ENCODE data around the gene RGS17.

Gene RGS17

DNA sequence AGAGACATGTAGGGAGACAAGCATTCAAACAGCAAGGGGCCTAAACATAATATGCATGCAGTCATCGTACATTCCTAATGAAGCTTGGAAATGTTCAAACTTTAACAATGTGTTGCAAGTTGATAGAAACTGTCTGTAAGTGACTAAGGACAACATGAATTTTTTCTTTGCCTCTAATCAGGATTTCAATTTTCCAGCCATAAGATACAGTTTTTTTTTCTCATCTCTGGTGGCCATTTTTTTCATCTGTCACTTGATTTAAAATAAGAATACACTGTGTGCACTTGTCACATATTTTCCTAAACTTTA lies 106.4 kb downstream of the RGS17 start:
- DNase-seq: no peak
- H3K36me3 ChIP-seq: no peaks in the 10 kb centered on the region
- no peaks in the 10 kb centered on the region for H3K27me3 ChIP-seq (ENCODE audit: insufficient read depth, low read depth, severe bottlenecking)
- no peaks in the 10 kb centered on the region for H3K9me3 ChIP-seq (ENCODE audit: severe bottlenecking)
- TF ChIP-seq, protein P1, sequence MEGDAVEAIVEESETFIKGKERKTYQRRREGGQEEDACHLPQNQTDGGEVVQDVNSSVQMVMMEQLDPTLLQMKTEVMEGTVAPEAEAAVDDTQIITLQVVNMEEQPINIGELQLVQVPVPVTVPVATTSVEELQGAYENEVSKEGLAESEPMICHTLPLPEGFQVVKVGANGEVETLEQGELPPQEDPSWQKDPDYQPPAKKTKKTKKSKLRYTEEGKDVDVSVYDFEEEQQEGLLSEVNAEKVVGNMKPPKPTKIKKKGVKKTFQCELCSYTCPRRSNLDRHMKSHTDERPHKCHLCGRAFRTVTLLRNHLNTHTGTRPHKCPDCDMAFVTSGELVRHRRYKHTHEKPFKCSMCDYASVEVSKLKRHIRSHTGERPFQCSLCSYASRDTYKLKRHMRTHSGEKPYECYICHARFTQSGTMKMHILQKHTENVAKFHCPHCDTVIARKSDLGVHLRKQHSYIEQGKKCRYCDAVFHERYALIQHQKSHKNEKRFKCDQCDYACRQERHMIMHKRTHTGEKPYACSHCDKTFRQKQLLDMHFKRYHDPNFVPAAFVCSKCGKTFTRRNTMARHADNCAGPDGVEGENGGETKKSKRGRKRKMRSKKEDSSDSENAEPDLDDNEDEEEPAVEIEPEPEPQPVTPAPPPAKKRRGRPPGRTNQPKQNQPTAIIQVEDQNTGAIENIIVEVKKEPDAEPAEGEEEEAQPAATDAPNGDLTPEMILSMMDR (IDR thresholded peaks at IDR 0.05; ENCODE audit: low read depth, low read length): no peak
- H3K27ac ChIP-seq: no peak overlapping the region
- no peak overlapping the region for H3K4me3 ChIP-seq (ENCODE audit: low read depth, low read length)

DNA sequence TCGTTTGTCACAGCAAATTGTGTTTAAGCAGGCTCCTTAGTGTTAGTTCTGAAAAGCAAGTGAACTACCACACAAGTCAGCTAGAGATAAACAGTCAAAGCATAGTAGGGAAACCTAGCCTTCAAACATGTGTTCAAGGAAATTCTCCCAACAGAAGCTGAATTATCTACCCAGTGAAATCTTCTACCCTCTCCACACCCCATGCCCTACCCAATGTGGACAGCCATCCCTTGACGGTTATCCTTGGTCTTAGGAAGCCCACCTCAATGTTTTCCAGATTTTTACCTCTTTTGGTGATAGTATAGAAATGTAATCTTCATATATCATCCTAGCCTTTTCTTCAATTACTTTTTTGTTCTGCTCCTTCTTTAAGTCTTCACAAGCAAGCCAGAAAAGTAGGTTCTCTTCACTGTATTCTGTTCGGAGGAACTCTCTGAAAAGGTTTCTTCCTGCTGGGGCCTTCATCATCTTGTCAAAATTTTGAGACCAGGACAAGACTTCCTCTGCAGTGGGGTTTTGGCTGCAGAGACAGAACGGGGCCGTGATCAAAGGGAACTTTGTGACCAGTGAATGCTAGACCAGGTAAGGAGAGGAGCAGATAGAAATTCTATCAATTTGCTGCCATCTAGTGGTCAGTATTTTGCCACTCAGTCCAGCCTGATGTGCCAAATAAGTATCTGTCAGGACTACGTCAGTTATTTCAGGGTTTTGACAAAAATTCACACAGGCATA lies 106.9 kb downstream of the RGS17 start:
- H3K4me3 ChIP-seq (ENCODE audit: low read depth, low read length): no peak overlapping the region
- TF ChIP-seq, protein P1 (IDR thresholded peaks at IDR 0.05; ENCODE audit: low read depth, low read length): peak; percentile 71
- H3K27me3 ChIP-seq (ENCODE audit: insufficient read depth, low read depth, severe bottlenecking): no peaks in the 10 kb centered on the region
- DNase-seq: peak; percentile 43
- H3K36me3 ChIP-seq: no peaks in the 10 kb centered on the region
- no peak overlapping the region for H3K27ac ChIP-seq
- H3K9me3 ChIP-seq (ENCODE audit: severe bottlenecking): no peaks in the 10 kb centered on the region

DNA sequence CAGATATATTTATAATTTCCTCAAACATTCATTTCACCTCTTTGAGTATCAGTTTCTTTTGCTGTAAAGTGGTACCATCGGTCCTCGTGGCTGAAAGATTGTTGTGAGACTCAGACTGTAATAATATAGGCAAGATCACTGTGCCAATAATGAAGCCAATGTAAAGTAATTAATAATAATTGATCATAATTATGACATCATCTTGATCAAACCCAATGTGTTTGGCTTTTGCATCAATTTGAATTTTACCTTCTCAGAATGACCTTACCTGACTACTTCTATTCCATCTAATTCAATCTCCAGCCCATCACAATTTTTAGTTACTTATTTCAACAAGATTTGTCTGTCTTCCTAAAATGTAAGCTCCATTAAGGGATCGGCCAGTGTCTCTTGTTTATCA lies 112.7 kb downstream of the RGS17 start:
- H3K9me3 ChIP-seq (ENCODE audit: severe bottlenecking): no peaks in the 10 kb centered on the region
- H3K4me3 ChIP-seq (ENCODE audit: low read depth, low read length): no peak overlapping the region
- TF ChIP-seq, protein P1 (IDR thresholded peaks at IDR 0.05; ENCODE audit: low read depth, low read length): no peak
- no peaks in the 10 kb centered on the region for H3K36me3 ChIP-seq
- H3K27ac ChIP-seq: no peak overlapping the region
- no peak for DNase-seq
- no peaks in the 10 kb centered on the region for H3K27me3 ChIP-seq (ENCODE audit: insufficient read depth, low read depth, severe bottlenecking)

DNA sequence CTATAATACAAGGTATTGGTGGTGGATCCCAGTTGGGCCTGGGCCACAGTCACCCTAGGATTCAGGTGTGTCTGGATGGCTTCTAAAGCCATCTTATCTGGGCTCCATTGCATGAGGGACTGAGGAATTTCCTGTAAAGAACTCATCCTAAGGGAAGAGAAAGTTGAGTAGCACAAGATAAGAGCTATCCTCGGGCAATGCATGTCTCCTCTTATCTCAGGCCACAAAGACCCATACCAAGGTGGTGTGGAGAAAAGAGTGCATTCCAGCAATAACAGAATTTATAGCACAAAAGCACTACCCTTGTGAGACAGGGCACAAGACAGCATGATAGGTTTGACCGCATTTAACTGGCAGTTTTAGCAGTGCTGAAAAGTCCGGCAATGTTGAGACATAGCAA lies 114.2 kb downstream of the RGS17 start:
- H3K36me3 ChIP-seq: no peaks in the 10 kb centered on the region
- no peak overlapping the region for H3K4me3 ChIP-seq (ENCODE audit: low read depth, low read length)
- H3K27me3 ChIP-seq (ENCODE audit: insufficient read depth, low read depth, severe bottlenecking): no peaks in the 10 kb centered on the region
- no peak for DNase-seq
- no peaks in the 10 kb centered on the region for H3K9me3 ChIP-seq (ENCODE audit: severe bottlenecking)
- TF ChIP-seq, protein P1 (IDR thresholded peaks at IDR 0.05; ENCODE audit: low read depth, low read length): no peak
- H3K27ac ChIP-seq: no peak overlapping the region

DNA sequence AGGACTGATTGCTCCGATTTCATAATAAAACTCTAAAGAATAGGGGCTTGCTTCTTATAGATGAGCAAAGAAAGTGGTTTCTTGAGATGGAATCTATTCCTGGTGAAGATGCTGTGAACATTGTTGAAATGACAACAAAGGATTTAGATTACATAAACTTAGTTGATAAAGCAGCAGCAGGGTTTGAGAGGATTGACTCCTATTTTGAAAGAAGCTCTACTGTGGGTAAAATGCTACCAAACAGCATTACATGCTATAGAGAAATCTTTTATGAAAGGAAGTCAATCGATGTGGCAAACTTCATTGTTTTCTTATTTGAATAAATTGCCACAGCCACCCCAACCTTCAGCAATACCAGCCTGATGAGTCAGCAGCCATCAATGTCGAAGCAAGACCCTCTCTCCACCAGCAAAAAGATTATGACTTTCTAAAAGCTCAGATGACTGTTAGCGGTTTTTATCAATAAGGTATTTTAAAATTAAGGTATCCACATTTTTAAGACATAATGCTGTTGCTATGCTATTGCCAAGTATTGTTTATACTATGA lies 115.9 kb downstream of the RGS17 start:
- Histone ChIP-seq H3K36me3 (no peaks in the 10 kb centered on the region), H3K9me3 (ENCODE audit: severe bottlenecking) (no peaks in the 10 kb centered on the region)
- TF ChIP-seq, protein P1 (IDR thresholded peaks at IDR 0.05; ENCODE audit: low read depth, low read length): no peak

DNA sequence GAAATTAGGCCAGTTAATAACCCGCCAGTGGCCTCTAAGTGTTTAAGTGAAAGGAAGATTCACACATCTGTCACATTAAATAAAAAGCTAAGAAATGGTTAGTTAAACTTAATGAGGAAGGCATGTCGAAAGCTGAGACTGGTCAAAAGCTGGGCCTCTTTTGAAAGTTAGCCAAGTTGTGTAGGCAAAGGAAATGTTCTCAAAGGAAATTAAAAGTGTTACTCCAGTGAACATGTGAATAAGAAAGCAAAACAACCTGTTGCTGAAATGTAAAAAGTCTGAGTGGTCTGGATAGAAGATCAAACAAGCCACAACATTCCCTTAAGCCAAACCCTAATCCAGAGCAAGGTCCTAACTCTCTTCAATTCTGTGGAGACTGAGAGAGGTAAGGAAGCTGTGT lies 117.6 kb downstream of the RGS17 start:
- H3K27ac ChIP-seq: no peak overlapping the region
- TF ChIP-seq, protein P1 (IDR thresholded peaks at IDR 0.05; ENCODE audit: low read depth, low read length): no peak
- no peaks in the 10 kb centered on the region for H3K36me3 ChIP-seq
- no peak overlapping the region for H3K4me3 ChIP-seq (ENCODE audit: low read depth, low read length)
- no peak for DNase-seq
- no peaks in the 10 kb centered on the region for H3K9me3 ChIP-seq (ENCODE audit: severe bottlenecking)
- no peaks in the 10 kb centered on the region for H3K27me3 ChIP-seq (ENCODE audit: insufficient read depth, low read depth, severe bottlenecking)

More for the DNA sequence above, 115.9 kb downstream of the RGS17 start:
- H3K27ac ChIP-seq: no peak overlapping the region
- no peak for DNase-seq
- no peaks in the 10 kb centered on the region for H3K27me3 ChIP-seq (ENCODE audit: insufficient read depth, low read depth, severe bottlenecking)
- no peak overlapping the region for H3K4me3 ChIP-seq (ENCODE audit: low read depth, low read length)

All from WERI-Rb-1 (cell line).